Endothelial cell of umbilical vein (primary cell): Measurements from ENCODE around the gene SCN7A.

Source experiments
- CTCF ChIP-seq, 2 donors: IDR thresholded peaks; 1 replicate in 1 of 2; 2 replicates in 1 of 2; pipeline ENCODE4 v1.5.1; 2011; ENCODE audit warnings: low read length in 2 of 2, mild to moderate bottlenecking in 2 of 2, moderate library complexity in 2 of 2, control low read depth in 1 of 2, inconsistent platforms in 1 of 2, low read depth in 1 of 2; ENCODE audit not compliant: insufficient read depth in 1 of 2; ENCODE audit errors: extremely low read depth in 1 of 2
- EZH2 ChIP-seq: IDR thresholded peaks from 2 replicates; pipeline ENCODE4 v1.6.1; 2012; ENCODE audit warnings: borderline replicate concordance, low read depth, mild to moderate bottlenecking, moderate library complexity, low read length, inconsistent platforms; ENCODE audit not compliant: severe bottlenecking
- POLR2A ChIP-seq: IDR thresholded peaks from 2 replicates; pipeline ENCODE4 v1.6.1; 2012; ENCODE audit warnings: low read depth, mild to moderate bottlenecking, control low read depth, low read length
- POLR2AphosphoS5 ChIP-seq: IDR thresholded peaks from 2 replicates; pipeline ENCODE4 v1.6.1; 2012; ENCODE audit warnings: low read depth, mild to moderate bottlenecking, control low read depth, low read length, moderate library complexity; ENCODE audit not compliant: insufficient read depth

- no peak for TF ChIP-seq CTCF (IDR thresholded peaks at IDR 0.05; ENCODE audit: extremely low read depth in 1 of 2, insufficient read depth in 1 of 2, low read depth in 1 of 2, low read length in 2 of 2)
- TF ChIP-seq POLR2A = no peak
- no peak for TF ChIP-seq EZH2
- TF ChIP-seq POLR2AphosphoS5 = no peak
These were observed 8.4 kb downstream of the SCN7A start for GRCh38 chr2:166485558-166486178.
